ENCODE measurements around the gene CELA2B.

- no peak for TF ChIP-seq YY1 (IDR thresholded peaks at IDR 0.05; ENCODE audit: insufficient read depth, insufficient read length)
- TF ChIP-seq ZNF274 (IDR thresholded peaks at IDR 0.05; ENCODE audit: low read depth, low read length): no peak
- no peak for TF ChIP-seq SUZ12 (IDR thresholded peaks at IDR 0.05; ENCODE audit: extremely low read depth, insufficient read depth, insufficient read length)
Observed at GRCh38 chr1:15479654-15480347, 3.9 kb downstream of the CELA2B start.

Measured in NT2/D1 (cell line).